Kidney glomerular epithelial cell (primary cell): ENCODE data around the gene TRAM1L1.

Experiments used
- DNase-seq: peaks from one replicate; lab custom pipeline; 2025; lab: John Stamatoyannopoulos, UW

The TRAM1L1 gene

DNA sequence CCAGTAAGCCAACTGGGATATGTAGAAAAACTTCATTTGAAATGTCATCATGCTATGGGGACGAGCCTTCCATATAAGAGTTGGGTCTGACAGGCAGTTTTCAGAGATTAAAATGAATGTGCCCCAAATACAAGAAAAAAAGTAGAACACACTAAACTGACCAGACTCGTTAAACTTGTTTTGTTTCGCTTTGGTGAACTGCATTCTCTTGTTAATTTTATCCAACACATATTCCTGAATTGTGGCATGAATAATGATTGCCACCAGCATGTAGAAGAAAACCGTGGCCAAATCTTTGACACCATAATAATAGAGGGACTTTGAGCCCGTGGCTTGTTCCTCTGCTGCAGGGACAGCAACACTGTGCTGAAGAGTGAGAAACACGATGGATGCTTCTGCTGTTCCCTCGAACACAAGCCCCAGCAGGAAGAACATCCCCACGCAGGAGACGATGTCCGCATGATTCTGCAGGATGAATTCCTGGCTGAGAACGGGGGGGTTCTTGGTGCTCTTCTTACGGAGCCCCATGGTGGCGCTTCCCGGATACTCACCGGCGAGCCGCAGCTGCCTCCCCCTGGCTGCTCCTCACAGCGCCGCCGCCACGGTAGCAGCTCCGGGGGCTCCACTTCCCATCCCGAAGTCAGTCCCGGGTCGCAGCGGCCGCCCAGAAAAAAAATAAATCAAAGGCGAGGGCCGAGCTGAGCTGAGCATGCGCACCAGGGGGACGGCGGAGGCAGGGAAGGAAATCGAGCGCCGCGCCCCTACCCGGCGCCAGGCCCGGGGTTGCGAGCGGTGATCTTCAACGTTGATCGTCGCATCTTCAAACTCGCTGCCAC lies at the start of gene TRAM1L1:
TSS of gene TRAM1L1 (minus strand) at position 711 of the 836 bp plus-strand sequence. CDS start at position 528, 183 bp downstream.
- peak; percentile 69 for DNase-seq

DNA sequence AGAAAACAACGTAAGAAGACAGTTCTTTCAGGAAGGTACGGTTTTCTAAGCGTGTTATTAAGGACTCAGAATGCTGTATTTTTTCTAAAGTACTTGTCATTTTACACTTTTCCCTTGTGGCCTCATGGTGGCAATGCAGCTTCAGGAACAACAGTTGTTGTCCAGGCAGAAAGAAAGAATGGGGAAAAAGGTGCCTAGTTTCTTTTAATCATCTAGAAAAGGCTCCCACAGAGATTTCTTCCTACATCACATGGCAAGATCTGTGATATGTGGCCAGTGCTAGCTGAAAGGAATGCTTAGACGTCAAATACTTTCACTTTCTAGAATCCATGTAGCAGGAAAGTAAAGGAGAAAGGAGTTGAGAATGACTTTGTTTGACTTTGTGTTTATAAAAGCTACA lies 49.0 kb upstream of the TRAM1L1 start:
- DNase-seq: peak; percentile 97

DNA sequence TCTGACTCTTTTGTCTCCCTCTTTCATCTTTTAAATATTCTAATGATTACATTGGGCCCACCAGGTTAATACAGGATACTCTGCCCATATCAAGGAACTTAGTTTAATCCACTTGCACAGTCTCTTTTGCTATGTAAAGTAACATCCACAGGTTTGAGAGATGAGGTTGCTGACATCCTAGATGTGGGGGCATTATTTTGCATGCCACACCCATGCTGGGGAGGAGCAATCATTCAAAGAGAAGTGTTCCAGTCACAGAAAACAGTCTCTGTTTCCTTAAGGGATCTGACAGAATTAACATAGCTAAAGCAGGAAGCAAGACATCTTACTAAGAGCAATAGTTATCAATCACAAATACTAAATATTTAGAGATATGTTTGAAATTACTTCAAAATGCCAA lies 11.5 kb upstream of the TRAM1L1 start:
- DNase-seq: no peak

DNA sequence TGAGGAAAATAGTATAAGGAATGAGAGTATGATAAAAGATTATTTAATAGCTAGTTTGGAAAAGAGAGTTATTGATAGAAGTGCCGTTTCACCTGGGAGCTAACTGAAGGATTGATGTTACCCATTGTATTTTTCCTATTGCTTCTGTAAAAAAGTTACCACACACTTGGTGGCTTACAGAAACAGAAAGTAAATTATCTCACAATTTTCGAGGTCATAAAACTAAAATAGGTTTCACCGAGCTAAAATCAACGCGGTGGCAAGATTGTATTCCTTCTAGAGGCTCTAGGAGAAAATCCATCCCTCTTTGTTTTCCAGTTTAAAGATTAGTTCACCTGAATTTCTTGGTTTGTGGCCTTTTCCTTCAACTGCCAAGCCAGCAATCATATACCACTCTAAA lies 11.1 kb upstream of the TRAM1L1 start:
- DNase-seq: no peak

DNA sequence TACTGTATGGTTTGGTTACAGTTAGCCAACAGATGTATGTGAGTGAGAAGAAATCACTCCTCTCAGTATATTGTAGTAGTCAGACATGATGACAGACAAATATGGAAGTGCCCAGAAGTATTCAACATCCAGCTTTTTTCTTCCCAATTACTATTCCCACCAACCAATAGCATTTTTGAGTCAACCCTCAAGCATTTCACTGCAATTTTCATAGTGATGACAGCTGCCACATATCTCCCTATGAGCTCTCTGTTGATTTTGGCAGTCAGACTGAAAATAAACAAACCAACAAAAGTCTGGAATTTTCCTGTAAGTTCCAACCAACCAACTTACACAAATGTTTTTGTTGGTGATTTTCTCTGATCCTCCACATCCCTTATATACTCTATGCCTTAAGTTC lies 8.2 kb upstream of the TRAM1L1 start:
- peak; percentile 24 for DNase-seq

DNA sequence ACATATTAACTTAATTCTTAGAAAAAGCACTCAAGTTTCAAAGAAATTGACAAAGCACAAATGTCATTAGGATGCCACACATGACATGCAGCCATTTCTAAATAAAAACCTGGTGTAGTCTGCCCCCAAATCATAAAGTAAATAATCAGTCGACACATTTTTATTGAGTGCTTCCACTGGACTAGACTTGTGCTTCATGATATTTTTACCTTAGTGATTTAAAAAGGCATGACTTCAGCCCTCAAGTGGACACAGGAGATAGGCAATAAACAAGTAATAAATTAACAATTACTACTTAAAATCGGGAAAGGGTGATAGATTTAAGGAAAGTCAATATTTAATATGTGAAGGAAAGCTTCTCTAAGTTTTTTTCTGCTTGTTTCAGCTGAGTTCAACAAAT lies 7.6 kb downstream of the TRAM1L1 start:
- DNase-seq: no peak

DNA sequence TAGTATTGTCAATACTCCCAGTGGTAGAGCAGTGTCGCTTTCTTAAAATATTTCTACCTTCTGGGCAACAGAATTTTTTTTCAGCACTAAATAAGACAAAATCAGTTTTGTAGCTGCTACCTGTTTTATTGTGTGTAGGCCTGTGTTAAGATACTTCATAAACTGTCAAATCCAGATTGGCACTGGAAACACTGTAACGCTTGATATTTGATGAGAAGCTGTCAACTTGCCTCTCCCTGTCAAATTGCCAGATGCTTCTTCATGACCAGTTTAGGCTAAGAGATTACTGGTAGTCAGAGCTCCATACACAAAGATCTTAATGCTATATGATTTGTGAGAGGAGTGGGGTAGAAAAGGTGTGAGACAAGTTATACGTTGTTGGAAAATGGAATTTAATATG lies 17.3 kb downstream of the TRAM1L1 start:
- no peak for DNase-seq

DNA sequence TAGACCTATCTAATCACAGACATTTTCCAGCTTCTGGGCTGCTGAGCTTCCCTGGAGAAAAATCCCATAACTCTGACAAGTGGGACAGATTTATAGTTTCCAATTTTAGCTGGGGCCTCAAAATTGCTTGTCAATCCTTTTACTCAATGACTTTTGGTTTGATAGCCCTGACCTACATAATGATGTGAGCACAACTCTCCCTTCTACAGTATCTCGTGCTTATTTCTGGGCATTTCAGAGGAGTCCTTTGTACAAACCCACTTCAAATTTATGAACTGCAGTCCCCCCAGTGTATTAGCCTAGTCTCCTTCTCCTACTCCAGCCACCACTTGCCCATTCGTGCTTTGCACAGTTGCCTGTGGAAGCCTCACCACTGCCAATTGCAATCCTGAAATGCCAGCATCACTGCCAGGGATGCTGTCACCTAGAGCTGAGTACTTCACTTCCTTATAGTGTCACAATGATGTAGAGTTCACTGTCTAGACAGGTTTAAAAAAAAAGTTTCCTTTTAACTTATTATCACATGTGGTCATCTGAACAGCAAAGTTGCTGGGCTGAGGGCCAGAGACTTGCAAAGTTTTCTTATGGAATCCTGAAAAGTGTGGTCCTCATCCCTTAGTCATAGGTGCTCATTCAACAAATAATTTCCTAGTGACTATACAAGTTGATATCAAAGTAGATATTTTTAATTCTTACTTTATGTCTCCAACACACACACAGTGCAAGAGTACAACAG lies 21.2 kb downstream of the TRAM1L1 start:
- DNase-seq: no peak

DNA sequence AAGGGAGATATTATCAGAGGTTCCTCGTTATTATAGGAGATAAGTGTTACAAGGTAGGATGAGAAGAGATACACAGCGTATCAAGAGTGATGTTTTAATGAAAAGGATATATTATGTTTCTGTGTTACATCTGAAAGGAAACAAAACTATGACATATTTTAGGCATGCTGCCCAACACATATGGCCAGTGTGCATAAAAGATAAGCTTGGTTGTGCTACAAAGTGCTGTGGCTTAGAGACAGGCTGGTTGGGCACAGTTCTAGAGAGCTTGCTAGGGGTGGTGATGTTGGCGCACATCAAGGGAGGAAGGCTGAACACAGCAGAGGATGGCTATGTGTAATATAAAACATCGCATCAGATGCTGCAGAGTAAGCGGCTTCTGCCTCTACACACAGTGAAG lies 42.4 kb downstream of the TRAM1L1 start:
- DNase-seq: no peak
